WTC11 (cell line): ENCODE data around the gene SLC25A21. TPM values are rescaled to one million over a fixed set of nuclear protein-coding genes. Genes with fewer than 3 reads are reported as not detected.

Experiments
- ATAC-seq: fragments of 200-7000 bp; cut with Tn5 transposase; 2 replicates; pipeline ENCODE4 v1.10.0; 2021; ENCODE audit warnings: mild to moderate bottlenecking, moderate library complexity
- CTCF ChIA-PET: fragments of 300-600 bp; sonication (Branson Sonifier 250); formaldehyde crosslinking; loops from one replicate; lab custom pipeline; 2021; ENCODE audit warnings: antibody characterized with exemption; lab: Charles Lee
- POLR2A ChIA-PET: fragments of 350-600 bp; sonication (Branson Sonifier 250); formaldehyde crosslinking; loops from one replicate; lab custom pipeline; 2021; ENCODE audit warnings: antibody characterized with exemption; lab: Charles Lee
- DNase-seq: peaks from one replicate; pipeline ENCODE4 v3.0.0; 2021; ENCODE audit warnings: low spot score
- H3K27ac Mint-ChIP-seq: 2 replicates; pipeline ENCODE4 v1.8.0; 2021; ENCODE audit warnings: mixed read lengths
- H3K27me3 Mint-ChIP-seq: 2 replicates; pipeline ENCODE4 v1.8.0; 2021; ENCODE audit warnings: low read depth, mild to moderate bottlenecking, moderate library complexity, mixed read lengths
- H3K36me3 Mint-ChIP-seq: 2 replicates; pipeline ENCODE4 v1.8.0; 2021; ENCODE audit warnings: mixed read lengths
- H3K4me1 Mint-ChIP-seq: 2 replicates; pipeline ENCODE4 v1.8.0; 2022; ENCODE audit warnings: mixed read lengths
- H3K4me3 Mint-ChIP-seq: 2 replicates; pipeline ENCODE4 v1.8.0; 2021; ENCODE audit warnings: mild to moderate bottlenecking, moderate library complexity, mixed read lengths
- H3K9me3 Mint-ChIP-seq: 2 replicates; pipeline ENCODE4 v1.8.0; 2021; ENCODE audit warnings: mixed read lengths
- ATF1 ChIP-seq: sonication (generic); formaldehyde crosslinking; IDR thresholded peaks from 2 replicates; pipeline ENCODE4 v1.8.1; 2023; ENCODE audit warnings: mild to moderate bottlenecking, moderate library complexity, missing genetic modification reagents
- CDX4 ChIP-seq: fragments of 250-450 bp; sonication (Bioruptor Pico); IDR thresholded peaks from 2 replicates; pipeline ENCODE4 v1.9.0; 2021; ENCODE audit warnings: moderate library complexity, mild to moderate bottlenecking, inconsistent platforms, borderline replicate concordance
- CREM ChIP-seq: sonication (generic); formaldehyde crosslinking; IDR thresholded peaks from 2 replicates; pipeline ENCODE4 v1.8.1; 2022; ENCODE audit warnings: mild to moderate bottlenecking, missing genetic modification reagents, moderate library complexity
- E2F1 ChIP-seq: sonication (generic); formaldehyde crosslinking; IDR thresholded peaks from 2 replicates; pipeline ENCODE4 v1.8.0; 2022; ENCODE audit warnings: mild to moderate bottlenecking, missing genetic modification reagents
- EMX1 ChIP-seq: fragments of 250-450 bp; sonication (Bioruptor Pico); IDR thresholded peaks from 2 replicates; pipeline ENCODE4 v1.8.0; 2021; ENCODE audit warnings: mild to moderate bottlenecking
- ETV6 ChIP-seq: sonication (generic); formaldehyde crosslinking; IDR thresholded peaks from 2 replicates; pipeline ENCODE4 v1.8.1; 2022; ENCODE audit warnings: mild to moderate bottlenecking, missing genetic modification reagents
- FOXK1 ChIP-seq: sonication (generic); formaldehyde crosslinking; IDR thresholded peaks from 2 replicates; pipeline ENCODE4 v1.8.0; 2022; ENCODE audit warnings: mild to moderate bottlenecking, moderate library complexity, missing genetic modification reagents
- GABPB1 ChIP-seq: sonication (generic); formaldehyde crosslinking; IDR thresholded peaks from 2 replicates; pipeline ENCODE4 v1.8.1; 2023; ENCODE audit warnings: mild to moderate bottlenecking, missing genetic modification reagents
- IRF2 ChIP-seq: sonication (generic); formaldehyde crosslinking; IDR thresholded peaks from 2 replicates; pipeline ENCODE4 v1.8.0; 2022; ENCODE audit warnings: low read depth, missing genetic modification reagents, borderline replicate concordance
- KAT7 ChIP-seq: sonication (generic); formaldehyde crosslinking; IDR thresholded peaks from 2 replicates; pipeline ENCODE4 v1.8.1; 2023; ENCODE audit warnings: missing genetic modification reagents, mild to moderate bottlenecking, borderline replicate concordance
- MLX ChIP-seq: sonication (generic); formaldehyde crosslinking; IDR thresholded peaks from 2 replicates; pipeline ENCODE4 v1.8.1; 2023; ENCODE audit warnings: mild to moderate bottlenecking, missing genetic modification reagents, moderate library complexity
- NFATC4 ChIP-seq: fragments of 250-450 bp; sonication (Bioruptor Pico); IDR thresholded peaks from 2 replicates; pipeline ENCODE4 v1.9.0; 2021; ENCODE audit warnings: mild to moderate bottlenecking
- NR1H2 ChIP-seq: sonication (generic); formaldehyde crosslinking; IDR thresholded peaks from 2 replicates; pipeline ENCODE4 v1.9.0; 2021; ENCODE audit warnings: mild to moderate bottlenecking, moderate library complexity, missing genetic modification reagents
- PRDM15 ChIP-seq: sonication (generic); formaldehyde crosslinking; IDR thresholded peaks from 2 replicates; pipeline ENCODE4 v1.8.0; 2022; ENCODE audit warnings: missing genetic modification reagents
- SMAD3 ChIP-seq: sonication (generic); formaldehyde crosslinking; IDR thresholded peaks from 2 replicates; pipeline ENCODE4 v1.8.0; 2022; ENCODE audit warnings: missing genetic modification reagents, mild to moderate bottlenecking, borderline replicate concordance
- SOX15 ChIP-seq: fragments of 250-450 bp; sonication (Bioruptor Pico); IDR thresholded peaks from 2 replicates; pipeline ENCODE4 v1.9.0; 2021; ENCODE audit warnings: mild to moderate bottlenecking
- STAT6 ChIP-seq: sonication (generic); formaldehyde crosslinking; conservative IDR thresholded peaks from 2 replicates; pipeline ENCODE4 v1.8.1; 2023; ENCODE audit warnings: mild to moderate bottlenecking, low read depth, missing genetic modification reagents, moderate library complexity
- TEAD1 ChIP-seq: sonication (generic); formaldehyde crosslinking; IDR thresholded peaks from 2 replicates; pipeline ENCODE4 v1.8.0; 2022; ENCODE audit warnings: mild to moderate bottlenecking, missing genetic modification reagents
- ZNF281 ChIP-seq: sonication (generic); formaldehyde crosslinking; IDR thresholded peaks from 2 replicates; pipeline ENCODE4 v1.8.0; 2023; ENCODE audit warnings: mild to moderate bottlenecking, missing genetic modification reagents
- ZNF416 ChIP-seq: fragments of 250-450 bp; sonication (Bioruptor Pico); IDR thresholded peaks from 2 replicates; pipeline ENCODE4 v1.9.0; 2021; ENCODE audit warnings: mild to moderate bottlenecking, inconsistent platforms
- ZNF423 ChIP-seq: fragments of 250-450 bp; sonication (Bioruptor Pico); IDR thresholded peaks from 2 replicates; pipeline ENCODE4 v2.1.2; 2022; ENCODE audit warnings: mild to moderate bottlenecking, moderate library complexity
- total RNA-seq: library from RNA; stranded (reverse); gene quantifications from 3 replicates; pipeline ENCODE4 v1.2.3, GENCODE V29; 2021

The SLC25A21 gene
- total RNA-seq, 1 experiment from 2014 or later = 8.2 TPM

- H3K27ac Mint-ChIP-seq = peak overlapping the region; percentile 84
- TF ChIP-seq SOX15 (no peak), TEAD1 (CRISPR knock-in tag) (0 out of 2 replicates have a peak, but pooled peaks have one; percentile 22), EMX1 (CRISPR knock-in tag) (no peak), ZNF423 (CRISPR knock-in tag) (peak; percentile 86)
- TF ChIP-seq, all 79 proteins: peak for 2
- POLR2A ChIA-PET = no interaction called here
- Mint-ChIP-seq H3K27me3 (no peaks in the 10 kb centered on the region), H3K4me3 (no peak overlapping the region), H3K36me3 (no peaks in the 10 kb centered on the region), H3K4me1 (peaks cover 34% of the 10 kb centered on the region), H3K9me3 (peaks cover 4% of the 10 kb centered on the region)
- CTCF ChIA-PET = interaction anchor here (0.6 kb wide), 1 partner anchor 104 kb away, joined by 4 read pairs; no protein-coding TSS in a partner anchor
- DNase-seq (peak; percentile 32), ATAC-seq (peak; percentile 92)
Measured at GRCh38 chr14:37060496-37061260, 111.7 kb downstream of the SLC25A21 start.

- ChIA-PET POLR2A (no interaction called here), CTCF (interaction anchor here (0.9 kb wide), 1 partner anchor 115 kb away, joined by 3 read pairs; no protein-coding TSS in a partner anchor)
- Mint-ChIP-seq H3K27ac (no peak overlapping the region), H3K36me3 (peaks cover 15% of the 10 kb centered on the region), H3K9me3 (peaks cover 28% of the 10 kb centered on the region), H3K4me3 (no peak overlapping the region), H3K27me3 (no peaks in the 10 kb centered on the region), H3K4me1 (peaks cover 34% of the 10 kb centered on the region)
- DNase-seq (no peak), ATAC-seq (no peak)
- TF ChIP-seq PRDM15 (CRISPR knock-in tag) = no peak
- no peak for TF ChIP-seq STAT6
- TF ChIP-seq IRF2 (CRISPR knock-in tag) = no peak
- TF ChIP-seq E2F1 (CRISPR knock-in tag) = no peak
- TF ChIP-seq ZNF416 = no peak
Measured at GRCh38 chr14:37057776-37058175, 114.6 kb downstream of the SLC25A21 start.

- no peak overlapping the region for H3K4me3 Mint-ChIP-seq
- peaks cover 28% of the 10 kb centered on the region for H3K9me3 Mint-ChIP-seq
- H3K36me3 Mint-ChIP-seq = peaks cover 15% of the 10 kb centered on the region
- ChIA-PET POLR2A (no interaction called here), CTCF (interaction anchor here (0.7 kb wide), 1 partner anchor 226 kb away, joined by 3 read pairs; no protein-coding TSS in a partner anchor)
- peak overlapping the region; percentile 83 for H3K27ac Mint-ChIP-seq
- DNase-seq (peak; percentile 26), ATAC-seq (peak; percentile 27)
- H3K4me1 Mint-ChIP-seq = peaks cover 33% of the 10 kb centered on the region
- H3K27me3 Mint-ChIP-seq = no peaks in the 10 kb centered on the region
- TF ChIP-seq ATF1 = no peak
- no peak for TF ChIP-seq MLX
- TF ChIP-seq FOXK1 (CRISPR knock-in tag) = no peak
- no peak for TF ChIP-seq CDX4
- no peak for TF ChIP-seq NR1H2 (CRISPR knock-in tag)
- TF ChIP-seq CREM (CRISPR knock-in tag) = no peak
- TF ChIP-seq GABPB1 = no peak
- no peak for TF ChIP-seq ZNF281 (CRISPR knock-in tag)
- no peak for TF ChIP-seq SMAD3 (CRISPR knock-in tag)
- no peak for TF ChIP-seq KAT7
- no peak for TF ChIP-seq NFATC4 (CRISPR knock-in tag)
- no peak for TF ChIP-seq ETV6 (CRISPR knock-in tag)
Measured at GRCh38 chr14:37056473-37056872, 115.9 kb downstream of the SLC25A21 start.
